HCT116 (cell line): ENCODE data around the gene NOC3L. TPM values are rescaled to one million over a fixed set of nuclear protein-coding genes. Genes with fewer than 3 reads are reported as not detected.

Experiments used
- ATAC-seq: fragments of 200-7000 bp; cut with Tn5 transposase; 2 replicates; pipeline ENCODE4 v1.9.1; 2020; ENCODE audit warnings: mild to moderate bottlenecking, moderate library complexity
- BruUV-seq: library from RNA; stranded (reverse); fragments of 400-500 nt; replicated peaks from 2 replicates; lab custom pipeline; 2021; lab: Mats Ljungman, UMichigan
- CTCF ChIA-PET: fragments of 300-600 bp; sonication (Branson Sonifier 250); formaldehyde crosslinking; loops from one replicate; lab custom pipeline; 2021; ENCODE audit warnings: antibody characterized with exemption; lab: Charles Lee
- POLR2A ChIA-PET: fragments of 300-600, 350-600 bp; sonication (Branson Sonifier 250); formaldehyde crosslinking; loops from one replicate; lab custom pipeline; 2021; ENCODE audit warnings: antibody characterized with exemption; lab: Charles Lee
- RAD21 ChIA-PET, 2 experiments: fragments of 300-600 bp; sonication (Branson Sonifier 250); formaldehyde crosslinking; loops; one replicate each; lab custom pipeline; 2023; ENCODE audit warnings: low total read pairs in 2 of 2; ENCODE audit not compliant: uncharacterized antibody in 2 of 2, unreplicated experiment in 2 of 2, low non-redundant PET in 1 of 2; lab: Charles Lee
- DNase-seq: peaks from one replicate; pipeline ENCODE4 v3.0.0-alpha.2; 2010; ENCODE audit warnings: low read depth, low spot score
- H2AFZ ChIP-seq: fragments of 200-600 bp; shearing (Covaris generic), sonication (generic); 2 replicates; pipeline ENCODE4 v1.6.1; 2017; ENCODE audit warnings: low read depth, mixed run types, mixed read lengths, antibody characterized with exemption, low read length; ENCODE audit not compliant: poor library complexity, severe bottlenecking
- H3K27ac ChIP-seq: 2 replicates; pipeline ENCODE4 v1.5.1; 2012; ENCODE audit warnings: low read depth, low read length
- H3K27me3 ChIP-seq: fragments of 200-600 bp; sonication (generic); 2 replicates; pipeline ENCODE4 v1.6.1; 2016; ENCODE audit warnings: mixed run types, low read length, mixed read lengths; ENCODE audit not compliant: insufficient read depth
- H3K36me3 ChIP-seq, 2 experiments: fragments of 200-500 bp in 1 of 2; fragments of 200-600 bp in 1 of 2; sonication (Bioruptor generic) in 1 of 2; sonication (generic) in 1 of 2; 2 replicates each; pipeline versions ENCODE4 v1.5.1 to v1.6.1; 2014 to 2016; ENCODE audit warnings: low read length in 2 of 2, inconsistent platforms in 1 of 2, mixed read lengths in 1 of 2, mixed run types in 1 of 2; ENCODE audit not compliant: insufficient read depth in 2 of 2, control insufficient read depth in 1 of 2
- H3K4me1 ChIP-seq, 2 experiments: fragments of 200-600 bp in 1 of 2; sonication (generic) in 1 of 2; 2 replicates each; pipeline versions ENCODE4 v1.5.1 to v1.6.1; 2012 to 2017; ENCODE audit warnings: low read length in 2 of 2, inconsistent platforms in 1 of 2, mild to moderate bottlenecking in 1 of 2, mixed read lengths in 1 of 2, mixed run types in 1 of 2, moderate library complexity in 1 of 2; ENCODE audit not compliant: insufficient read depth in 2 of 2, control insufficient read depth in 1 of 2
- H3K4me2 ChIP-seq: fragments of 200-600 bp; sonication (generic); 2 replicates; pipeline ENCODE4 v1.6.1; 2017; ENCODE audit warnings: mixed run types, low read length, mixed read lengths
- H3K4me3 ChIP-seq, 2 experiments: fragments of 200-600 bp in 1 of 2; sonication (generic) in 1 of 2; replicated peaks in 1 of 2; 2 replicates each; pipeline ENCODE4 v1.5.1; 2011 to 2016; ENCODE audit warnings: low read length in 2 of 2, control low read depth in 1 of 2, low read depth in 1 of 2, mild to moderate bottlenecking in 1 of 2, mixed read lengths in 1 of 2, mixed run types in 1 of 2
- H3K79me2 ChIP-seq: fragments of 200-600 bp; sonication (generic); 2 replicates; pipeline ENCODE4 v1.6.1; 2017; ENCODE audit warnings: mild to moderate bottlenecking, mixed run types, low read length, moderate library complexity, mixed read lengths; ENCODE audit not compliant: insufficient read depth
- H3K9ac ChIP-seq: fragments of 200-600 bp; sonication (generic); 2 replicates; pipeline ENCODE4 v1.6.1; 2016; ENCODE audit warnings: low read length, mixed read lengths
- H3K9me2 ChIP-seq: fragments of 200-600 bp; sonication (generic), shearing (Covaris generic); 2 replicates; pipeline ENCODE4 v1.6.1; 2017; ENCODE audit warnings: mixed run types, mild to moderate bottlenecking, moderate library complexity; ENCODE audit not compliant: insufficient read depth
- H3K9me3 ChIP-seq, 2 experiments: fragments of 200-500 bp in 1 of 2; fragments of 200-600 bp in 1 of 2; sonication (Bioruptor generic) in 1 of 2; sonication (generic) in 1 of 2; 2 replicates each; pipeline ENCODE4 v1.6.1; 2014 to 2017; ENCODE audit warnings: low read length in 2 of 2, mixed read lengths in 2 of 2, inconsistent platforms in 1 of 2, low read depth in 1 of 2, mild to moderate bottlenecking in 1 of 2, mixed run types in 1 of 2, moderate library complexity in 1 of 2; ENCODE audit not compliant: control insufficient read depth in 1 of 2, insufficient read depth in 1 of 2
- H4K20me1 ChIP-seq: fragments of 200-600 bp; sonication (generic), shearing (Covaris generic); 2 replicates; pipeline ENCODE4 v1.6.1; 2017; ENCODE audit warnings: mixed run types, mild to moderate bottlenecking, moderate library complexity; ENCODE audit not compliant: insufficient read depth
- JUND ChIP-seq: IDR thresholded peaks from 2 replicates; pipeline ENCODE4 v1.6.1; 2012
- RAD21 ChIP-seq: IDR thresholded peaks from 2 replicates; pipeline ENCODE4 v1.6.1; 2012; ENCODE audit warnings: low read depth, mild to moderate bottlenecking
- ZFX ChIP-seq: fragments of 450-650 bp; IDR thresholded peaks from 2 replicates; pipeline ENCODE4 v1.6.1; 2017
- ZNF274 ChIP-seq: fragments of 200-500 bp; sonication (Bioruptor generic); IDR thresholded peaks from 2 replicates; pipeline ENCODE4 v1.6.1; 2014; ENCODE audit warnings: mild to moderate bottlenecking, low read depth, low read length, inconsistent platforms
- intact Hi-C: fragments of 100-400 bp; cut with micrococcal nuclease; formaldehyde crosslinking; loops from 2 replicates; pipeline ENCODE4 v1.10.0; 2022
- total RNA-seq: library from RNA; stranded (reverse); gene quantifications from one replicate; pipeline ENCODE4 v1.2.1, GENCODE V29; 2021; ENCODE audit not compliant: unreplicated experiment
- TF ChIP-seq, protein P1 (sequence below): IDR thresholded peaks from 2 replicates; pipeline ENCODE4 v1.6.1; 2011; ENCODE audit warnings: mild to moderate bottlenecking, low read length, moderate library complexity; ENCODE audit not compliant: insufficient replicate concordance; ENCODE audit errors: extremely low read depth
- TF ChIP-seq, protein P2 (sequence below), 3 experiments: fragments of 200-600 bp in 1 of 3; sonication (generic) in 1 of 3; IDR thresholded peaks in 2 of 3; conservative IDR thresholded peaks in 1 of 3; 2 replicates each; pipeline ENCODE4 v1.5.1; 2012 to 2017; ENCODE audit warnings: low read depth in 2 of 3, low read length in 2 of 3, antibody characterized with exemption in 1 of 3, borderline replicate concordance in 1 of 3, control low read depth in 1 of 3, mild to moderate bottlenecking in 1 of 3, mixed read lengths in 1 of 3, mixed run types in 1 of 3, moderate library complexity in 1 of 3; ENCODE audit not compliant: insufficient read depth in 1 of 3

The NOC3L gene
- total RNA-seq, 1 experiment from 2014 or later, result 45.5 TPM

DNA sequence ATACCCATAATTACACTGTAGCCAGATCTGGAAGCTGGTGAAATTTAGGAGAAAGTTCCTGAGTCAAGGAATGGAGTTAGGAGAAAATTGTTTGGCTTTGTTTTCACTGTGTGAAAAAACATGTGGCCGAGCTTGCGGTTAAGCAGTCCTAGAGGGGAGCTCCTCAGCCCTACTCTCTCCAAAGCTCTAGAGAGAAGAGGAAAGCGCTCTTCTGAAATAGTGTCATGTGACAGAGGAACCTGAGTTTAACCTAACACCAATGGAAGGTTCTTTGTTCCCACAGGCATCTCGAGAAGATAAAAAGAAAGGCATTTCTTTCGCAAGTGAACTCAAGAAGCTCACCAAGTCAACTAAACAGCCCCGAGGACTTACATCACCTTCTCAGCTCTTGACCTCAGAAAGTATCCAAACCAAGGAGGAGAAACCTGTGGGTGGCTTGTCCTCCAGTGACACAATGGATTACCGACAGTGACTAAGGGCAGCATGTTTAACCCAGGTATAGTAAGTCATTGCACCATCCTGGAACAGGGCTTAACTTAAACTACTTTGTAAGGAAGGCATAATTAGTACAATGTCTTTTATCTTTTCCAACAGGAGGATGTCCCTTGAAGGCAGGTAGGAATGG, 38.0 kb downstream of the NOC3L start:
- no TSS peak for BruUV-seq
- no peaks in the 10 kb centered on the region for H3K4me1 ChIP-seq
- no peak overlapping the region for H3K27ac ChIP-seq
- no peak overlapping the region for H3K9ac ChIP-seq
- intact Hi-C loops, result no loop called here
- POLR2A ChIA-PET, result no interaction called here
- TF ChIP-seq, protein P1, sequence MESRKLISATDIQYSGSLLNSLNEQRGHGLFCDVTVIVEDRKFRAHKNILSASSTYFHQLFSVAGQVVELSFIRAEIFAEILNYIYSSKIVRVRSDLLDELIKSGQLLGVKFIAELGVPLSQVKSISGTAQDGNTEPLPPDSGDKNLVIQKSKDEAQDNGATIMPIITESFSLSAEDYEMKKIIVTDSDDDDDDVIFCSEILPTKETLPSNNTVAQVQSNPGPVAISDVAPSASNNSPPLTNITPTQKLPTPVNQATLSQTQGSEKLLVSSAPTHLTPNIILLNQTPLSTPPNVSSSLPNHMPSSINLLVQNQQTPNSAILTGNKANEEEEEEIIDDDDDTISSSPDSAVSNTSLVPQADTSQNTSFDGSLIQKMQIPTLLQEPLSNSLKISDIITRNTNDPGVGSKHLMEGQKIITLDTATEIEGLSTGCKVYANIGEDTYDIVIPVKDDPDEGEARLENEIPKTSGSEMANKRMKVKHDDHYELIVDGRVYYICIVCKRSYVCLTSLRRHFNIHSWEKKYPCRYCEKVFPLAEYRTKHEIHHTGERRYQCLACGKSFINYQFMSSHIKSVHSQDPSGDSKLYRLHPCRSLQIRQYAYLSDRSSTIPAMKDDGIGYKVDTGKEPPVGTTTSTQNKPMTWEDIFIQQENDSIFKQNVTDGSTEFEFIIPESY, result no peak
- TF ChIP-seq ZFX, result no peak
- no peak for TF ChIP-seq RAD21
- TF ChIP-seq JUND, result no peak
- H3K36me3 ChIP-seq, result peaks cover 22 to 32% of the 10 kb centered on the region in 2 experiments
- RAD21 ChIA-PET, result no interaction called here
- no peak overlapping the region for H3K4me2 ChIP-seq
- no peak overlapping the region for H2AFZ ChIP-seq
- CTCF ChIA-PET, result interaction anchor here (0.8 to 2.5 kb wide), 3 partner anchors 119 to 503 kb away, joined by 3 to 7 read pairs (median 4); no protein-coding TSS in a partner anchor
- H3K27me3 ChIP-seq, result no peaks in the 10 kb centered on the region
- peaks cover 12% of the 10 kb centered on the region for H3K79me2 ChIP-seq
- H3K9me2 ChIP-seq, result no peaks in the 10 kb centered on the region
- no peak for ATAC-seq
- no peak for DNase-seq
- peaks cover 5% of the 10 kb centered on the region; the same call in 1 of the 2 replicates for H4K20me1 ChIP-seq
- H3K4me3 ChIP-seq, result no peak overlapping the region
- H3K9me3 ChIP-seq, result no peaks in the 10 kb centered on the region

DNA sequence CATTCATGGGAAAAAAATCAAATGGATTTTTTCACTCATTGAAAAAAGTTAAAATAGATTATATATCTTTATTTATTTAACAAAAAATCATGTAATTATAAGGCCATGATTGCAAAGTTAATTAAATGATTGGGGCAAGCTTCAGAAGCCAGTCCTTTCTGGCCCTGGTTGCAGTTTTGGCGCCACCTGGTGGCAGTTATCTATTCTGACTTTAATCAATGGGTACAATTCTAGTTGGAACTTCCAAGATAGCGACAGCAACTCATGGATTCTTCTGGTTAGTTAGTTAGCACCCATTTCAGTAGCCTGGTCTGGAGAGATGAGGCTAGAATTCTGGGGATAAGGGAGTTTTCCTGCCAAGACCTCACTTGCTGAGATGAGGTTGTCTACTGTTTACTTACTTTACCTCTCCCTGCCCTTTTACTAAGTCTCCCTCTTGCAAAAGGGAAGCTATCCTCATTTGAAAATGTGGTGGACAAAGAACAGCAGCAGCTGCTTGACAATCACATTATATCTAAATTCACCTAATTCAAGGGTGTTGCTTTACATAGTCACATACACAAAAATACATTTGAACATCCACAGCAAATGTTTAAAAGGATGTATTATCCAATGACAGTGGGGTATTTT, 42.3 kb downstream of the NOC3L start:
- Histone ChIP-seq H3K79me2 (no peaks in the 10 kb centered on the region), H2AFZ (no peak overlapping the region), H3K4me3 (no peak overlapping the region), H3K36me3 (peaks cover 6 to 12% of the 10 kb centered on the region in 2 experiments), H3K4me2 (no peak overlapping the region), H3K9me2 (no peaks in the 10 kb centered on the region), H4K20me1 (peaks cover 5% of the 10 kb centered on the region; the same call in 1 of the 2 replicates), H3K9me3 (no peaks in the 10 kb centered on the region), H3K9ac (no peak overlapping the region), H3K4me1 (no peaks in the 10 kb centered on the region), H3K27me3 (no peaks in the 10 kb centered on the region), H3K27ac (no peak overlapping the region)
- intact Hi-C loops, result loop anchor here (1.0 kb wide), 2 partner anchors 404 to 499 kb away; no protein-coding TSS in a partner anchor
- ChIA-PET CTCF (interaction anchor here (0.6 to 3.2 kb wide), 26 partner anchors 8 to 575 kb away, joined by 3 to 90 read pairs (median 4); no protein-coding TSS in a partner anchor), POLR2A (no interaction called here), RAD21 (interaction anchor here (1.4 to 1.7 kb wide), 2 partner anchors 403 to 404 kb away, joined by 6 to 16 read pairs; no protein-coding TSS in a partner anchor)
- ATAC-seq, result peak; percentile 73
- DNase-seq, result peak; percentile 40
- TF ChIP-seq, protein P2, sequence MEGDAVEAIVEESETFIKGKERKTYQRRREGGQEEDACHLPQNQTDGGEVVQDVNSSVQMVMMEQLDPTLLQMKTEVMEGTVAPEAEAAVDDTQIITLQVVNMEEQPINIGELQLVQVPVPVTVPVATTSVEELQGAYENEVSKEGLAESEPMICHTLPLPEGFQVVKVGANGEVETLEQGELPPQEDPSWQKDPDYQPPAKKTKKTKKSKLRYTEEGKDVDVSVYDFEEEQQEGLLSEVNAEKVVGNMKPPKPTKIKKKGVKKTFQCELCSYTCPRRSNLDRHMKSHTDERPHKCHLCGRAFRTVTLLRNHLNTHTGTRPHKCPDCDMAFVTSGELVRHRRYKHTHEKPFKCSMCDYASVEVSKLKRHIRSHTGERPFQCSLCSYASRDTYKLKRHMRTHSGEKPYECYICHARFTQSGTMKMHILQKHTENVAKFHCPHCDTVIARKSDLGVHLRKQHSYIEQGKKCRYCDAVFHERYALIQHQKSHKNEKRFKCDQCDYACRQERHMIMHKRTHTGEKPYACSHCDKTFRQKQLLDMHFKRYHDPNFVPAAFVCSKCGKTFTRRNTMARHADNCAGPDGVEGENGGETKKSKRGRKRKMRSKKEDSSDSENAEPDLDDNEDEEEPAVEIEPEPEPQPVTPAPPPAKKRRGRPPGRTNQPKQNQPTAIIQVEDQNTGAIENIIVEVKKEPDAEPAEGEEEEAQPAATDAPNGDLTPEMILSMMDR (IDR thresholded peaks at IDR 0.05 in 2 of 3, conservative IDR thresholded peaks at IDR 0.05 in 1 of 3; ENCODE audit: borderline replicate concordance in 1 of 3, insufficient read depth in 1 of 3, low read depth in 2 of 3, low read length in 2 of 3), result peak; percentile 71 to 80 (median 80)
- TF ChIP-seq ZNF274, result no peak
- peak; percentile 75 for TF ChIP-seq RAD21
- TF ChIP-seq, all 23 proteins: peak for 2
- no TSS peak for BruUV-seq
